GM18502 (cell line): ENCODE data around the gene PHKA2.
A peak's percentile ranks its signal among the peaks of the same experiment; 100 is the strongest.
"Not testable (repeated sequence)": the region's sequence is repeated elsewhere in the genome, so short reads cannot be mapped to it uniquely, and the experiment has no call there.

Experiments used
- ATAC-seq: cut with Tn5 transposase; IDR thresholded peaks from one replicate; pipeline ENCODE4 v1.9.1; 2021; ENCODE audit warnings: mild to moderate bottlenecking; ENCODE audit not compliant: unreplicated experiment, poor library complexity

The PHKA2 gene

GRCh38 chrX:18873189-18873791, 110.6 kb downstream of the PHKA2 start:
- ATAC-seq, result no peak

DNA sequence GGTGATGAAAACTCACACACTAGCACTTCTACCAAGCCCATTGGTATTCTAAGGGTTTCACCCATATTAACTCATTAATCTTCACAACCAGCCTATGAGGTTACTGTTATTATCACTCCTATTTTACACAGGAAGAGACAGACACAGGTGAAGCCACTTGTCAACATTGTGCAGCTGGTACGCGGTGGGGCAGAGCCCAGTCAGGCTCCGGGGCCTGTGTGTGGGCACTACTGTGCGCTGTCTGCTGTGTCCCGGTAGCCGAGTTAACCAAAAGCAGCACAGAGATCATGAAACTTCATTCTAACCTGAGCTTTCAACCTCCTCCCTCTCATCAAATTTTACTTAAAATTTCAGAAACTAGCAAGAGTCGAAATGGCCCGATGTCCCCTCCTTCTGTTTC, 111.3 kb downstream of the PHKA2 start:
- no peak for ATAC-seq

GRCh38 chrX:18871970-18872369, 111.9 kb downstream of the PHKA2 start:
- no peak for ATAC-seq

DNA sequence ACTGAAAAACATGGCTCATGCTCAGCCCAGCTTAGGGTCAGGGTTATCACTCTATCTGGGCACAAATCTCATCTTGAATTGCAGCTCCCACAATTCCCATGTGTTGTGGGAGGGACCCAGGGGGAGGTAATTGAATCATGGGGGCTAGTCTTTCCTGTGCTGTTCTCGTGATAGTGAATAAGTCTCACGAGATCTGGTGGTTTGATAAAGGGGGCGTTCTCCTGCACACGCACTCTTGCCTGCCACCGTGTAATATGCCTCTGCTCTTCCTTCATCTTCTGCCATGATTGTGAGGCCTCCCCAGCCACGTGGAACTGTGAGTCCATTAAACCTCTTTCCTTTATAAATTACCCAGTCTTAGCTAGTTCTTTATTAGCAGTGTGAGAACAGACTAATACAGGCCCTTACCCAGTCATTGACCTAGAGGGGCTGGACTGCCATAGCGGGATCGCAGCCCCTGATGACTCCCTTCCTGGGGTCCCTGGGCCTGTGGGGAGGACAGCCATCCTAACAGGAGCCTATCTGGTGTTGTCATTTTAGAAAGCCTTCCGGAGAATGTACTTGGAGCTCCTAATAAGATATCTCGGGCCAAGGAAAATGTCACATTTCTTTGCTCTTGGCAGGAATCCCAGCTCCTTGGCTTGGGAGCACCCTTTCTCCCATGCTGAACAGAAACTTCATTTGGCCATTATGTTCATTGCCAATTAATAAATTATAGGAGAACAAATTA, 112.6 kb downstream of the PHKA2 start:
- ATAC-seq, result no peak

- no peak for ATAC-seq
These were observed 119.5 kb downstream of the PHKA2 start for GRCh38 chrX:18864390-18864920.

GRCh38 chrX:18861511-18861910, 122.4 kb downstream of the PHKA2 start:
- no peak for ATAC-seq

GRCh38 chrX:18856645-18856997, 127.3 kb downstream of the PHKA2 start:
- no peak for ATAC-seq

DNA sequence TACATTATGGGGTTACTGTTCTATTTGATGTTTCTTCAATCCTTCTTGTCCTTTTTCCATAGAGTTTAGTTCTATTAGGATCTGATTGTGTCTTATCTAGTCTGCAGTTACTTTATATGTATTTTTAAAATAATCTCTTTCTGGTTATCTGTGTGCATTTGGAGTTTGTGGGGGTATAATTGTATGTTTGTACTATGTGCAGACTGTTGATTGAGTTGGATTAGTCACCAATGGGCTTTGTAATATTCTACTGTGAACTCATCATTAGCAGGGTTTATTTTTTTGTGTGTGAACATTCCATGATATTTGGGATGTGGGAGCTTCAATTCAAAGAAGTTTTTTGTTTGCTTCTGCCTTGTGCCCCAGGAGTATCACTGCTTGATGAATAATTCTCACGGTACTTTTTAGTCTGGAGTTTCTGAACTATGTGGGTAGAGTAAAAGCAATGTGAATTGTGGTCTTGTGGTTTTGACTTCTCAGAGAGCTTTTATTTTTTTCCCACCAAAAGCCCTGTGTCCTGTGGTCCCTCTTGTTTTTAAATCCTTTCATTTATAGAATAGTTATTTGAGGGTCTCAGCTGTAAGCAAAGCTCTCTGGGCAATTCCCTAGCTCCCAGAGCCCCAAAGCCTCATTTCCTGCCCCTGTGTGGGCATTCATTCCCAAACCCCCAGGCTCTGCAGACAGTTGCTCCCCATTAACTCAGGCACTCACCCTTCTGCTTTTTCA, 127.8 kb downstream of the PHKA2 start:
- ATAC-seq, result peak; percentile 93

GRCh38 chrX:18847901-18848300, 136.0 kb downstream of the PHKA2 start:
- not testable (repeated sequence) for ATAC-seq
